MG63 (cell line): Measurements from ENCODE around the gene RTN4. TPM values are rescaled to one million over a fixed set of nuclear protein-coding genes. Genes with fewer than 3 reads are reported as not detected.
"Not testable (repeated sequence)": the region's sequence is repeated elsewhere in the genome, so short reads cannot be mapped to it uniquely, and the experiment has no call there.

Source experiments
- DNase-seq: peaks from one replicate; pipeline ENCODE4 v3.0.0-alpha.2; 2020
- H3K27me3 ChIP-seq: fragments of 250-450 bp; sonication (Bioruptor Pico); 2 replicates; pipeline ENCODE4 v1.5.1; 2020; ENCODE audit warnings: mild to moderate bottlenecking, moderate library complexity
- H3K36me3 ChIP-seq: fragments of 250-450 bp; sonication (Bioruptor Pico); 2 replicates; pipeline ENCODE4 v1.5.1; 2020; ENCODE audit warnings: mild to moderate bottlenecking, moderate library complexity
- H3K4me3 ChIP-seq: fragments of 250-450 bp; sonication (Bioruptor Pico); 2 replicates; pipeline ENCODE4 v1.5.1; 2020; ENCODE audit warnings: mild to moderate bottlenecking, moderate library complexity
- H3K9me3 ChIP-seq: fragments of 250-450 bp; sonication (Bioruptor Pico); 2 replicates; pipeline ENCODE4 v1.5.1; 2020; ENCODE audit warnings: mild to moderate bottlenecking, moderate library complexity
- total RNA-seq: library from RNA; depleted of rRNA; stranded (reverse); fragments of >200 nt; shearing (Covaris generic); gene quantifications from 2 replicates; pipeline ENCODE4 v1.2.3, GENCODE V29; 2014; ENCODE audit warnings: low replicate concordance

RTN4 gene
- total RNA-seq, 1 experiment from 2014 or later: 304 TPM

DNA sequence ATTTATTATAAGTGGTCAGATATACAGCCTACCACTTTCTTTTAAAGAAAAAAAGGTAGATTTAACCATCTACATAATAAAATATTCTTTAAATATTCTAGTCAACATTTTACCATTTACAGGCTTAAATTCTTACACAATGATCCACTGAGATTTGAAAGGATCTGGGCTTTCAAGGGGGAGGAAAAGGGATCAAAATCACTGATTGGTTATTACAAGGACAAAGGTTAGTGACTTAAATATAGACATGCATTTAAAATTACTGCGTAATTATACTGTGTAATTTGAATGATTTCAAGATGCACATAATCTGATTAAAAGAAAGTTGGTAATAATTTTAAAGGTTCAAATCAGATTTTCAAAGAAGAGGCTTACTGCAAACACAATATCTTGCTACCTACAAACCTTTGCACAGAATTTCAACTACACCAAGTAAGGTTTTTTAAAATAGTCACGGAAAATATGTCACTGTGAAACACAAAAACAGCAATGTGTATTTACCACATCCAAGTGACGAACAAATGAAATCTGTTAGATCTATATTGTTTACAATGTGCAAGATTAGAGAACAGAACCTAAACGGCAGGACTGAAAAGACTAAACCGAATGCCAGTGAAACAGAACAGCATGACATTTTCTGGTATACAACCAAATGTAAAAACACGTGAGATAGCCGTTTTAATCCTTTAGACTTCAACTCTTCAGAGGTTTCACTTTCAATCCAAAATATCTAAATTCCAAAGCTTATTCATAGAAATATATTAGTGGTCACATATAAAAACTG lies 40.8 kb downstream of the RTN4 start:
- H3K9me3 ChIP-seq: no peaks in the 10 kb centered on the region
- peaks cover 17% of the 10 kb centered on the region for H3K36me3 ChIP-seq
- DNase-seq: no peak
- no peak overlapping the region for H3K4me3 ChIP-seq
- H3K27me3 ChIP-seq: no peaks in the 10 kb centered on the region

DNA sequence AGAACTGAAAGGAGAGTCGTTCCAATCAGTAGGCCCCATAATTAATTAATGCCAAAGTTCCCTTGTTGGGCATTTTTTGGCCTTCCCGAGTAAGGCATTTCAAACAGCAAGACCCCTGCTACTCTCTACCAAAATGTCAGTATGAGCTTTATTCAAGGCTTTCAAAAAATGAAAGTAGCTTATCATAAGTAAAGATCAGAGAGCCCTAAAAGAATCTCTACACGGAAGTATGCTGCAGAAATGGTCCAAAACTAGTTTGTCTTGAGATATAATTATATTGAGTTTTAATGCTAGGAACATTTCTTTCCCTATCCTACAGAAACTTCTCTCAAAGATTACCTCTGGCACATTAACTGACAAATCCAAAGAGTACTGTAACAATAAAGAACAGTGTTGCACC lies 43.9 kb downstream of the RTN4 start:
- Histone ChIP-seq H3K9me3 (no peaks in the 10 kb centered on the region), H3K27me3 (no peaks in the 10 kb centered on the region), H3K36me3 (peaks cover 13% of the 10 kb centered on the region), H3K4me3 (no peak overlapping the region)
- no peak for DNase-seq

DNA sequence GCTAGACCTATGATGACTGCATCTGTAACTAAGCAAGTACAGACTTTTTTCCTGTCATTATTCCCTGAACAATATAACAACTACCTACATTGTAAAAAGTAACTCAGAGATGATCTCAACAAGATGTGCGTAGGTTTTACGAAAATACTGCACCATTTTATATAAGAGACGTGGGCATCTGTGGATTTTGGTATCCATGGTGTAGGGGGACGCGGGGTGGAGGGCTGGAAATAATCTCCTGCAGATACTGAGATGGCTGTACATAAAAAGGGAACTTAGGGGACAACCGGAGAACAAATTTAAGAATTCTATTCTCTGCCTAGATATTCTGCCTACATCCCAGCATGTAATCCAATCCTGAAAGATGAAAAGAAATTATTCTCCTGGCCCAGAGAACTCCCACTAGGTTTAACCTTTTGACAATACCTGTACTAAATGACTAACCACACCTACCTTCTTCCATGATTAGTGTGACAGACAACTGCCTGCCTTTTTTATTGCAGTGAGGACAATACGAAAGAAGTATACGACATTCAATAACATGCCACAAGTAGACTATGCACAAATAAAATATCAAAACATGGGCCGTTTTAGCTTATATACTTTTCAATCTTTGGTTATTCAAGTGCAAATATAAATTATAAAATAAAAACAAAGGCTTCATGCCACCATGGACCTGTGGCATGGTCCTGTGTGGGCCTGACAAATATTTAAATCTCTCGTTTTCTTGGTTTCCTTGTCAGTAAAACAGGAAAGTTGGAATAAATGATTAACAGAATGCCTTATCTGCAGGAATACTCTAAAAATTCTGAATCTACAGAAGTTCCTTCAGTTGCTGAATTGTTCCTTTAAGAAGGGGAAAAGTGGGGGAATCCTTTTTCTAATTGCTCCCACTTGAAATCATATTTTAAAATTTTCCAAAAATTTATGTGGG lies 46.3 kb downstream of the RTN4 start:
- Histone ChIP-seq H3K27me3 (no peaks in the 10 kb centered on the region), H3K36me3 (peaks cover 6% of the 10 kb centered on the region), H3K4me3 (no peak overlapping the region), H3K9me3 (no peaks in the 10 kb centered on the region)
- no peak for DNase-seq

DNA sequence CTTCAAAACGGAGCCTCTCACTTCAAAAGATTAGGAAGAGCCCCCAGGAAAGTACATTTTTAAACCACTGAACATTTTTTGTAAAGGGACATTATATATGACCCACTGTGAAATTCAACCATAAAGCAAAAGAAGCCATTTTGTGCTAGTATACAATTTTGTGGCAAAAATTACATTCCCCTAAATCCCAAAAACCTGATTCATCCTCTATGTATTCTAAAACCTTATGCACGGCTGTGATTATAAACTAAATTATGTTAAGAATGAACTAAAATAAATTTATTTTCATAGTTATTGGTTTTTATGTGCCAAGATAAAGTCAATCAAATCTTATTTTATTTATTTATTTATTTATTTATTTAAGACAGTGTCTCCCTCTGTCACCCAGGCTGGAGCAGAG lies 48.5 kb downstream of the RTN4 start:
- Histone ChIP-seq H3K4me3 (no peak overlapping the region), H3K36me3 (peaks cover 14% of the 10 kb centered on the region), H3K27me3 (no peaks in the 10 kb centered on the region), H3K9me3 (no peaks in the 10 kb centered on the region)
- DNase-seq: no peak

DNA sequence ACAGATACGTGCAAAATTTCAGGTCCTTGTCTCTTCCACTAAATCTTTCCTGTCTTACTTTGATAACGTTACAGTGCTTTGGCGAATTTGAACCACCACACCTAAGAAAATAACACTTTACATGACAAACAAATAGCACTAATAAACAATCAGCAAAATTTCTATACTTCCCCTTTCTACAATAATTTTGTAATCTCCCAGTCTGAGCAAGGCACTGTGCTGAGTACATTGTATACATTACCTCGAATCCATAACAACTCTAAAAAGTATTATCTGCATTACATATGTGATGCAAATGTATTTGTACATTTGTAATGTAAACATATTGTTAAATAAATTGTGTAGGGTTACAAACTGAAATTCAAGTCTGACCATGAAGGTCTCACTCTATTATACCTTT lies 49.9 kb downstream of the RTN4 start:
- no peaks in the 10 kb centered on the region for H3K27me3 ChIP-seq
- H3K9me3 ChIP-seq: no peaks in the 10 kb centered on the region
- peaks cover 11% of the 10 kb centered on the region for H3K36me3 ChIP-seq
- H3K4me3 ChIP-seq: no peak overlapping the region
- no peak for DNase-seq

DNA sequence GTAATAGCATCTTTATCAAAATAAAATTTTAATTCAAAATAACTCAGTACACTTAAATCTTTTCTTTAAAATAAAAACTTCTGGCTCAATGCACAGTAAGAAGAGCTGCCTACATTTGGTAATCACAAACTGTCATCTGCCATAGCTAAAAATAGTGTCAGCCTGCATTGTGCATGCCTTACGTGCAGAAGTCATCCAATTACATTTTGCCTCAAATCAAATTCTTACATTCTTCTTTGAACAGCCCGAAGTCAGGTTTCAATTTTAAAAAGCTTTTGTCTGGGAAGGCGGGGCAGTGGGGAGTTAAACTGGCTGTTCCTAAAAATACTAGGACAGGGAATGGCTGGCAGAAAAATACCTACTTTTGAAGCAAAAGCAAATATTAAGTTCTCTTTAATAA lies 51.1 kb downstream of the RTN4 start:
- Histone ChIP-seq H3K27me3 (no peaks in the 10 kb centered on the region), H3K4me3 (peak overlapping the region; percentile 5; the same call in 1 of the 2 replicates), H3K9me3 (no peaks in the 10 kb centered on the region), H3K36me3 (peaks cover 11% of the 10 kb centered on the region)
- no peak for DNase-seq

DNA sequence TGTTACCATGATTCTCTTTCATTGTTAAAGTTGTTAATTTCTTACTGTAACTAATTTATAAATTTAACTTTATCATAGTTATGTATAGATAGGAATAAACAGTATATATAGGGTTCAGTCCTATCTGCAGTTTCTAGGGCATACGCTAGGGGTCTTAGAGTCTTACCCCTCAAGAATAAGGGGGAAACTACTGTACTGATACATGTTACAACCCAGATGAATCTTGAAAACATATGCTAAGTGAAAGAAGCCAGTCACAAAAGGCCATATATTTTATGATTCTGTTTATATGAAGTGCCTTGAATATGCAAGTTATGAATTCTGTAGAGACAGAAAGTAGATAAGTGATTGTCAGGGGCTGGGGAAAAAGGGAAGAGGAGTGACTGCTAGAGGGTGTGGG lies 52.4 kb downstream of the RTN4 start:
- no peaks in the 10 kb centered on the region for H3K27me3 ChIP-seq
- no peaks in the 10 kb centered on the region for H3K9me3 ChIP-seq
- H3K36me3 ChIP-seq: peaks cover 8% of the 10 kb centered on the region; the same call in 1 of the 2 replicates
- no peak overlapping the region for H3K4me3 ChIP-seq
- DNase-seq: no peak

DNA sequence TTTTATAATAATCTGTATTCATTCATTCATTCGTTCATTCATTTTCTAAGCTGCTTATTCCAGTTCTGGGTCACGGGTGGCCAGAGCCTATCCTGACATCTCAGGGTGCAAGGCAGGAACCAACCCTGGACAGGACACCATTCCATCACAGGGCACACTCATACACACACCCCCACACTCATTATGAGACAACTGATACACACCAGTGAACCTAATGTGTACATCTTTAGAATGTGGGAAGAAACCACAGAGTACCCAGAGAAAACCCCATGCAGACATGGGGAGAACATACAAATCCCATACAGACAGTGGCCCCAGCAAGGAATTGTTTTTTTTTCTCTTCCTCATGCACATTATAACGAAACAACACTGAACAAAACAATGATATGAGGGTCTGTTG lies 54.7 kb downstream of the RTN4 start:
- no peaks in the 10 kb centered on the region for H3K27me3 ChIP-seq
- H3K9me3 ChIP-seq: no peaks in the 10 kb centered on the region
- no peak overlapping the region for H3K4me3 ChIP-seq
- DNase-seq: no peak
- H3K36me3 ChIP-seq: peaks cover 8% of the 10 kb centered on the region; the same call in 1 of the 2 replicates

DNA sequence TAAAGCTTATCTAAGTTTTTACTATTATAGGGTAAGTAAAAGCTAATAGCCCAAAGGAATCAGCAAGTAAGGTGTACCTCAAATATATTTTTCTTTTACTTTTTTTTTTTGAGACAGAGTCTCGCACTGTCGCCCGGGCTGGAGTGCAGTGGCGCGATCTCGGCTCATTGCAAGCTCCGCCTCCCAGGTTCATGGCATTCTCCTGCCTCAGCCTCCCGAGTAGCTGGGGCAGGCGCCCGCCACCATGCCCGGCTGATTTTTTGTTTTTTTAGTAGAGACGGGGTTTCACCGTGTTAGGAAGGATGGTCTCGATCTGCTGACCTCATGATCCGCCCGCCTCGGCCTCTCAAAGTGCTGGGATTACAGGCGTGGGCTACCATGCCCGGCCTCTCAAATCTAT lies 59.6 kb downstream of the RTN4 start:
- not testable (repeated sequence) for H3K9me3 ChIP-seq, DNase-seq, H3K4me3 ChIP-seq, H3K27me3 ChIP-seq
- peaks cover 22% of the 10 kb centered on the region for H3K36me3 ChIP-seq

DNA sequence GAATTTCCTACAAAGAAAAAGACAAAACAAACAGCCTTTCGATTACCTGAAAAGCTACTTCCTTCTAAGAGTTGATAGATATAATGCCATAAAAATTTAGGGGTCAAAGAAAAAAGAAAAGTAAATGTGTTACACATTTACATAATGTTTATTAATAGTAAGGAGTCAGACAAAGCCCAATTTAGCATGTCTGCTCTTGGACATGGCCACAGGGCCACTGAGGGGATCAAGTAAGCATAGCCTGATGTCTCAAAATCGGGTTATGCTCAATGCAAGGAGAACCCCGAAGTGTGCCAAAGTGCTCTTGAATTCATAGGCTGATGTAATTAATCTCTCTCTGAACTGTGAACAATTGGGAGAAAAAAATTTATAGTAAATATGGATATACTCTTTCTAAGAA lies 61.6 kb downstream of the RTN4 start:
- peaks cover 33% of the 10 kb centered on the region for H3K36me3 ChIP-seq
- no peak for DNase-seq

DNA sequence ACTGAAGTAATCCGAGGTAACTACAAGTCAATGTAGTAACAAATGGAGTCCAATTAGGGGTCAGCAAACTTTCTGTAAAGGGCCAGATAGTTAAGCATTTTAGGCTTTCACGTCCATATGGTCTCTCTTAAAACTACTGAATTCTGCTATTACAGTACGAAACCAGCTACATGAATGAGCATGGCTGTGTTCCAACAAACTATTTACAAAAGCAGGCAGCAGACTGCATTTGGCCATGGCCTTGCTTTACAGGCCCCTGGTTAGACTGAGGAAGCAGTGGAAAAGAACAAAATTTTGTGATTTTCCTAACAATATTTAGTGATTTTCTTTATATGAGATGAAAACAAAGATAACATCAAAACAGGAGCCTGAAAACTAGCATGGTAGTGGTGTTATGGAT lies 64.0 kb downstream of the RTN4 start:
- Histone ChIP-seq H3K27me3 (no peaks in the 10 kb centered on the region), H3K4me3 (no peak overlapping the region), H3K9me3 (no peaks in the 10 kb centered on the region), H3K36me3 (peaks cover 49% of the 10 kb centered on the region)
- DNase-seq: no peak

More for the DNA sequence above, 61.6 kb downstream of the RTN4 start:
- Histone ChIP-seq H3K4me3 (no peak overlapping the region), H3K9me3 (no peaks in the 10 kb centered on the region), H3K27me3 (no peaks in the 10 kb centered on the region)

DNA sequence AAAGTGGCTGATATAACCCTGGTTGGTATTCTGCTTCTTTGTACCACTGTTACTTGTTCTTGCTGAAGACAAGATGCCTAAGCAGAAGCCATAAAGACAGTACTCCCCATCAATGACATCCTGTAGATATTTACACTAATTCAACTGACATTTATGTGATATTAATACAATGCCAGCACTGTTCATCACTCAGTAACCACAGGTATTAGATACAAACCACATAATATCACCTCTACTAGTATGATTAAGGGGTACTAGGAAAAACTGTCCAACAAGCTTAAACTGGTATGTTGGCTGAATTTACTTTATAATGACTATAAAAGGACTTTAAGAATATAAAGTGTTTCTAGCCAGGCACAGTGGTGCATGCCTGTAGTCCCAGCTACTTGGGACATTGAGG lies 65.8 kb downstream of the RTN4 start:
- Histone ChIP-seq H3K9me3 (no peaks in the 10 kb centered on the region), H3K4me3 (no peak overlapping the region), H3K27me3 (no peaks in the 10 kb centered on the region), H3K36me3 (peaks cover 61% of the 10 kb centered on the region)
- DNase-seq: no peak

DNA sequence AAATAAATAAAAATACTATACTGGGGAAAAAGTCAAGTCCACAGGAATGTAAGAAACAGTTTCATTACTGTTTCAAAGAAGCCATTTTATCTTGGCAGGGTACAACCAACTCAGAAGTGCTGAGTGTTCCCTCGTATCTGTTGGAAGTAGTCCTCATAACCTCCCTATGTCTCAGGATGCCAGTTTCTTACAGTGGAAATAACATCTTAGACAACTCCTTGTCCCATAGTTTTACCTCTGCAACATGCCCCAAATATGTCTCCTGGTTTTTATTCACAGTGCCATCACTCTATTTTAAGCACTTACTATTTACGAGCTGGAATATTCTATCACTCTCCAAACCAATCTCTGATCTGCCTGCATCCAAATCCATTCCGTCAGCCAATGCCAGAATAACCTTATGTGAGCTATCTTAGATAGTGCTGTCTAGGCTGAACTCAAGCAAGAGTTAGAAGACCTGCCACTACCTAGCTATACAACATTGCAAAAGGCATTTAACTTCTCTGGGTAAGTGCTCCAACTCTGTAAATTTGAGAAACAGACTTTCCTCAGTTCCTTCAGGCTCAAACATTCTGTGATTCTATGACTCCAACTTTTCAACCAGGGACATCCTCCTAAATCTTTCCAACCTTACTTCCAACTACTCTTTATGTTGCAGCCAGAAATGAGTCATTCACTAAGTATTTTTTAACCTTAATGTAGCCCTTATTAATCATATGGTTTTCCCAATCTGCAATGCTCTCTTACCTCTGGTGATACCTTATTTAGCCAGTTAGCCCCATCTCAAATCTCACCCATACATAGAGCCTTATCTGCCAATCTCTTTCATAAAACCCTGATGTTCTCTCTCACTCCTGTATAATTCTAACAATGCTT lies 66.7 kb downstream of the RTN4 start:
- peaks cover 63% of the 10 kb centered on the region for H3K36me3 ChIP-seq
- no peaks in the 10 kb centered on the region for H3K9me3 ChIP-seq
- no peak for DNase-seq
- no peak overlapping the region for H3K4me3 ChIP-seq
- H3K27me3 ChIP-seq: no peaks in the 10 kb centered on the region

DNA sequence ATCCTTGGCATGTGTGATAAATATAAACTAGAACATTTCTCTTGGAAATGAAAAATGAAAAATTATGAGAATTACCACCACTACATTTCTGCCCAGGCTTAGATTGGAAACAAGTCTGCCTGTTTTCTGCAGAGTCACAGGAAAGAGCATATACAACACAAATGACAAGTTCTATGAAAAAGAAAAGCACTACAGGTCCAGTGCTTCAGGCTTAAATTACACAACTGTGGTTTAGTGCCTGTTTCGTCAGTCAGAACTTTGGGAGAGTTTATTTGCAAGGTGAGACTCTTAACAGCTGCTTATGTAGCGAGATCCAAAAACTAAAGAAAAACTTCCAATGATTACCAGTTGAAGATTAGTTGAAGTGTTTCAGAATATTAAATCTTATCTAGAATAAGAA lies 68.9 kb downstream of the RTN4 start:
- H3K9me3 ChIP-seq: no peaks in the 10 kb centered on the region
- H3K27me3 ChIP-seq: no peaks in the 10 kb centered on the region
- DNase-seq: no peak
- H3K36me3 ChIP-seq: peaks cover 69% of the 10 kb centered on the region
- H3K4me3 ChIP-seq: no peak overlapping the region

DNA sequence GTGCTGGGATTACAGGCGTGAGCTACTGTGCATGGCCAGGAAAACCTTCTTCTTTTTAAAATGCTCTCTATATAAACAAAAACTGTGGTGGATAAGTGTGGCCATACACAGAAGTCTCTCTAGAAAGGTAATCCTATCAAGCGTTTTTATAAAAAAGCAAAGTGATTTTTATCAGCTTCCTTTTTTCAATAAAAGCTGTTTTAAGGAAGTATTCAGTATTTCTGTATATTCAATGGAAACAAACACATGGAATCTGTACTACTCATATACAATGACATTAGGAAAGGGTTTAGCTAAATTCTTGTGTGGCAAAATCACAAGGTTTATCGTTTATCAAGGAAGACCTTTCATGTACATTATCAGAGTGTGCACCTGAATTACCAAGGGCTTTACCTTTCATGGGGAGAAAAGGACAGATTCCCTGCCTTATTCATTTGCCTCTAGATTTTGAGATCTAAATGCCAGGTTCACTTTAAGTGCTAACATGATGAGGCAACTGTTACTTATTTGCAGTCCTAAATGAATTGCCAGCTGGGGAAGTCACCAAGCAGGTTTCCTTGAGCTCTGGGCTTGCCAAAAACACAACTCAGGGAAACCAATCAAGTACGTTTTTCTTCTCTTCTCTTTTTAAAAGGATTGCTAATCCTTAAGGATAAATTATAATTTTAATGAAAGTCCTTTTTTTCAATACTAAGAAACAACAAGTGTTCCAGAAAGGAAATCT lies 70.8 kb downstream of the RTN4 start:
- Histone ChIP-seq H3K9me3 (no peaks in the 10 kb centered on the region), H3K4me3 (no peak overlapping the region), H3K27me3 (no peaks in the 10 kb centered on the region), H3K36me3 (peaks cover 72% of the 10 kb centered on the region)
- DNase-seq: no peak

DNA sequence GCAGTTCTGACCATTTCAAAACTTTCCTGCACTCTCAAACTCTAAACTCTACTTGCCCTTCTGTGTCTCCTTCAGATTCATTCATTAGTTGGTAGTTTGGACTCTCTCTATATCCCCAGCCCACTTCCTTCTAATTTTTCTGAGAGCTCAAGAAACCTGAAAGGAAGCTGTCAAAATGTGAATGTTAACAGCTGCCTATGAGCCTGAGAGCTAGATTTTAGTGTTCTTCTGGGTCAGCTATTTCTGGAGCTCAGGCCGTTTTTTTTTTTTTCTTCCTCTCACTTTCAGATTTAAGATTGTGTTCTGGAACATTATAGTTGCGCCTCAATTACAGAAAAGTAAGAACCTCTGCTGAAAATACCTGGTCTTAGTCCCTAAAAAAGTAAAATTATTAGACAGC lies 73.1 kb downstream of the RTN4 start:
- H3K9me3 ChIP-seq: no peaks in the 10 kb centered on the region
- no peak for DNase-seq
- H3K27me3 ChIP-seq: no peaks in the 10 kb centered on the region
- H3K36me3 ChIP-seq: peaks cover 82% of the 10 kb centered on the region
- H3K4me3 ChIP-seq: no peak overlapping the region
